Smooth muscle cell (in vitro differentiated cells): ENCODE results near the gene ARHGAP8. TPM values are rescaled to one million over a fixed set of nuclear protein-coding genes. Genes with fewer than 3 reads are reported as not detected.

Experiments
- DNase-seq: peaks from one replicate; lab custom pipeline; 2025; ENCODE audit not compliant: unreplicated experiment; lab: John Stamatoyannopoulos, UW
- H2AFZ ChIP-seq: fragments of 200-600 bp; sonication (generic); 2 replicates; pipeline ENCODE4 v1.6.0; 2016; ENCODE audit warnings: antibody characterized with exemption, low read depth, mild to moderate bottlenecking
- H3F3A ChIP-seq: fragments of 200-600 bp; sonication (generic); 2 replicates; pipeline ENCODE4 v1.6.0; 2017; ENCODE audit warnings: antibody characterized with exemption, low read depth
- H3K27ac ChIP-seq: fragments of 200-600 bp; sonication (generic); 2 replicates; pipeline ENCODE4 v1.5.1; 2016; ENCODE audit warnings: low read depth, mild to moderate bottlenecking
- H3K27me3 ChIP-seq: fragments of 200-600 bp; sonication (generic); 2 replicates; pipeline ENCODE4 v1.6.1; 2016; ENCODE audit warnings: low read depth, mild to moderate bottlenecking
- H3K36me3 ChIP-seq: fragments of 200-600 bp; sonication (generic); 2 replicates; pipeline ENCODE4 v1.5.1; 2016; ENCODE audit warnings: low read depth
- H3K4me1 ChIP-seq: fragments of 200-600 bp; sonication (generic); 2 replicates; pipeline ENCODE4 v1.5.1; 2016; ENCODE audit warnings: low read depth
- H3K4me2 ChIP-seq: fragments of 200-600 bp; sonication (generic); 2 replicates; pipeline ENCODE4 v1.6.0; 2016; ENCODE audit warnings: mild to moderate bottlenecking
- H3K4me3 ChIP-seq: fragments of 200-600 bp; sonication (generic); 2 replicates; pipeline ENCODE4 v1.5.1; 2016; ENCODE audit warnings: mild to moderate bottlenecking
- H3K79me2 ChIP-seq: fragments of 200-600 bp; sonication (generic); 2 replicates; pipeline ENCODE4 v1.6.0; 2016; ENCODE audit warnings: low read depth, mild to moderate bottlenecking
- H3K9ac ChIP-seq: fragments of 200-600 bp; sonication (generic); 2 replicates; pipeline ENCODE4 v1.6.0; 2016; ENCODE audit warnings: low read depth
- H3K9me3 ChIP-seq: fragments of 200-600 bp; sonication (generic); replicated peaks from 2 replicates; pipeline ENCODE4 v1.5.1; 2016; ENCODE audit warnings: low read depth
- H4K20me1 ChIP-seq: fragments of 200-600 bp; sonication (generic); 2 replicates; pipeline ENCODE4 v1.6.0; 2016; ENCODE audit warnings: low read depth
- WGBS: methylation state at CpG from one replicate; pipeline ENCODE4 v1.1.7; 2016; ENCODE audit warnings: low lambda C conversion rate; 5-methylcytosine and 5-hydroxymethylcytosine counted together
- polyA plus RNA-seq: library from polyadenylated mRNA; unstranded; fragments of >200 nt; fragmentation: Nextera tagmentation; extraction: Ambion mirVana; gene quantifications from 2 replicates; pipeline ENCODE4 v1.2.1, GENCODE V29; 2016
- total RNA-seq: library from RNA; depleted of rRNA; stranded (reverse); fragments of >200 nt; gene quantifications from 2 replicates; pipeline ENCODE4 v1.2.3, GENCODE V29; 2014
- TF ChIP-seq, protein P1 (sequence below): fragments of 200-600 bp; sonication (generic); IDR thresholded peaks from 2 replicates; pipeline ENCODE4 v1.5.1; 2017; ENCODE audit warnings: borderline replicate concordance, mild to moderate bottlenecking, antibody characterized with exemption; ENCODE audit not compliant: insufficient read depth, poor library complexity, severe bottlenecking

Gene ARHGAP8
- total and polyA plus RNA-seq, 2 experiments from 2014 or later = 5.8 to 11.4 TPM

DNA sequence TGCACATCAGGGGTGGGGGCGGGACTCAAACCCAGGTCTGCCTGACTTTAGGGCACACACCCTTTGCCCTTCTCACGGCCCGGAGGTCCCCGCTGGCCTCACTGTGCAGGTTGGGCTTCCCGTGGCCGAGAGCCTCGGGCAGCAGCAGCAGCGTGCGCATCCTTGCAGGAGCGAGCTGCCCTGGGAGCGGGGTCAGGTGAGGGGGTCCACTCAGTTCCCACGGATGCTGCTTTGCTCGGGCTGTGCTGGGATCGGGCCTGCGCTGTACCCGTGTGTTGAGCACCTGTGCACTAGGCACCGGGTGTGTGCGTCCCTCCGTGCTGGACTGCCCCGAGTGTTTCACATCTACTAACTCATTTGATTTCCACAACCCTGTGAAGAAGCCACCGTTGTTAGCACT lies 25.2 kb upstream of the ARHGAP8 start:
- WGBS = 97% methylated on average over 21 of the region's 21 CpGs
- DNase-seq = no peak
- Histone ChIP-seq H3F3A (no peaks in the 10 kb centered on the region), H3K4me3 (no peak overlapping the region), H3K9ac (no peak overlapping the region), H3K27ac (no peak overlapping the region), H3K27me3 (no peaks in the 10 kb centered on the region), H3K36me3 (no peaks in the 10 kb centered on the region), H3K9me3 (no peaks in the 10 kb centered on the region), H3K4me1 (no peaks in the 10 kb centered on the region), H4K20me1 (peaks cover 57% of the 10 kb centered on the region), H2AFZ (no peak overlapping the region), H3K4me2 (no peak overlapping the region), H3K79me2 (no peaks in the 10 kb centered on the region)
- TF ChIP-seq, protein P1, sequence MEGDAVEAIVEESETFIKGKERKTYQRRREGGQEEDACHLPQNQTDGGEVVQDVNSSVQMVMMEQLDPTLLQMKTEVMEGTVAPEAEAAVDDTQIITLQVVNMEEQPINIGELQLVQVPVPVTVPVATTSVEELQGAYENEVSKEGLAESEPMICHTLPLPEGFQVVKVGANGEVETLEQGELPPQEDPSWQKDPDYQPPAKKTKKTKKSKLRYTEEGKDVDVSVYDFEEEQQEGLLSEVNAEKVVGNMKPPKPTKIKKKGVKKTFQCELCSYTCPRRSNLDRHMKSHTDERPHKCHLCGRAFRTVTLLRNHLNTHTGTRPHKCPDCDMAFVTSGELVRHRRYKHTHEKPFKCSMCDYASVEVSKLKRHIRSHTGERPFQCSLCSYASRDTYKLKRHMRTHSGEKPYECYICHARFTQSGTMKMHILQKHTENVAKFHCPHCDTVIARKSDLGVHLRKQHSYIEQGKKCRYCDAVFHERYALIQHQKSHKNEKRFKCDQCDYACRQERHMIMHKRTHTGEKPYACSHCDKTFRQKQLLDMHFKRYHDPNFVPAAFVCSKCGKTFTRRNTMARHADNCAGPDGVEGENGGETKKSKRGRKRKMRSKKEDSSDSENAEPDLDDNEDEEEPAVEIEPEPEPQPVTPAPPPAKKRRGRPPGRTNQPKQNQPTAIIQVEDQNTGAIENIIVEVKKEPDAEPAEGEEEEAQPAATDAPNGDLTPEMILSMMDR = no peak

DNA sequence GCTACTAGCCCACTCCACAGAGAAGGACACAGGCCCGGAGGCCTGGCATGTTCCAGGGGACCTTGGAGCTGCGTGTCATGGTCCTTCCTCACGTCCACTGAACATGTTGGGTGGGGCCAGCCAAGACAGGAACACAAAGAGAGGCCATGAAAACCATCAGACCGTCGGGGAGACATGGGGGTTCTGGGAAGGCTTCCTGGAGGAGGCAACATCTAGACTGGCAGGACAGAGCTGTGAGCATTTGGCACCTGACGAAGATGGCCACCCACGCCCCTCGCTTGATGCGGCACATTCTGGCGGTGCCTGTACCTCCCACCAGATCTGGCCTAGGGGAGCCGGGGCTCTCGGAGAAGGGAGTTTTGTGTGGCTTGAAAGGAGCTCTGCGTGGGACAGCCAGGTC lies 24.7 kb upstream of the ARHGAP8 start:
- H3K27ac ChIP-seq = no peak overlapping the region
- no peak for DNase-seq
- H3K36me3 ChIP-seq = no peaks in the 10 kb centered on the region
- H3K4me1 ChIP-seq = no peaks in the 10 kb centered on the region
- H3K27me3 ChIP-seq = no peaks in the 10 kb centered on the region
- no peaks in the 10 kb centered on the region for H3F3A ChIP-seq
- no peak overlapping the region for H3K4me2 ChIP-seq
- WGBS = 90% methylated on average over 13 of the region's 13 CpGs
- H4K20me1 ChIP-seq = peaks cover 51% of the 10 kb centered on the region
- no peak overlapping the region for H3K9ac ChIP-seq
- TF ChIP-seq, protein P1 = no peak
- H3K79me2 ChIP-seq = no peaks in the 10 kb centered on the region
- H3K4me3 ChIP-seq = no peak overlapping the region
- H2AFZ ChIP-seq = no peak overlapping the region
- H3K9me3 ChIP-seq = no peaks in the 10 kb centered on the region

DNA sequence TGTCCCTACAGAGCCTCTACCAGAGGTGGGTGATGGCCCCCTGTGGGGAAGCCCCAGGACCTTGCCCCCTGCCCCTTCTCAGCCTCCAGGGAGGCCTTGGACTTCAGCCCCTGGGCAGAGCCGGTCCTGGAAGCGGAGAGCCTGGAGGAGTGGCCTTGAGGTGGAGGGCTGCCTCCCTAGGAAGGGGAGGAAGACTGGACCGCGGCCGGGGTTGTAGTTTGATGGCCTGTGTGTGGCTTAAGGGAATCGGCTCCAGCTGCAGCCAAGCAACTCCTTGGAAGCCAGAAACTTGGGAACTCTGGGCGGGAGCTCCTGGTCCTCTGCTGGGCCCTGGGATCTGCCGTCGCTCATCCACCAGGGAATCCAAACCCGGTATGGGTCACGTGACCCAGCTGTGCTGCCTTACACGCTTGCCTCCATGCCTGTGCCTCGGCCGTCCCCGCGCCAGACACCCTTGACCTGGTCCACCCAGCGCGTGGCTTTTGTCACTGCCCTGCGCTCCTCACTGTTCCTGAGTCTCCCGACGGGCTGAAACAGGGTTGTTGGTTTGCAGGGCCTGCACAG lies 23.5 kb upstream of the ARHGAP8 start:
- peaks cover 44% of the 10 kb centered on the region for H4K20me1 ChIP-seq
- H3F3A ChIP-seq = no peaks in the 10 kb centered on the region
- H3K4me1 ChIP-seq = no peaks in the 10 kb centered on the region
- H3K4me3 ChIP-seq = no peak overlapping the region
- no peaks in the 10 kb centered on the region for H3K36me3 ChIP-seq
- H3K27ac ChIP-seq = no peak overlapping the region
- H3K9me3 ChIP-seq = no peaks in the 10 kb centered on the region
- no peak for DNase-seq
- H3K79me2 ChIP-seq = no peaks in the 10 kb centered on the region
- H3K9ac ChIP-seq = no peak overlapping the region
- H3K4me2 ChIP-seq = no peak overlapping the region
- TF ChIP-seq, protein P1 = no peak
- H3K27me3 ChIP-seq = no peaks in the 10 kb centered on the region
- no peak overlapping the region for H2AFZ ChIP-seq
- 88% methylated on average over 21 of the region's 21 CpGs for WGBS

DNA sequence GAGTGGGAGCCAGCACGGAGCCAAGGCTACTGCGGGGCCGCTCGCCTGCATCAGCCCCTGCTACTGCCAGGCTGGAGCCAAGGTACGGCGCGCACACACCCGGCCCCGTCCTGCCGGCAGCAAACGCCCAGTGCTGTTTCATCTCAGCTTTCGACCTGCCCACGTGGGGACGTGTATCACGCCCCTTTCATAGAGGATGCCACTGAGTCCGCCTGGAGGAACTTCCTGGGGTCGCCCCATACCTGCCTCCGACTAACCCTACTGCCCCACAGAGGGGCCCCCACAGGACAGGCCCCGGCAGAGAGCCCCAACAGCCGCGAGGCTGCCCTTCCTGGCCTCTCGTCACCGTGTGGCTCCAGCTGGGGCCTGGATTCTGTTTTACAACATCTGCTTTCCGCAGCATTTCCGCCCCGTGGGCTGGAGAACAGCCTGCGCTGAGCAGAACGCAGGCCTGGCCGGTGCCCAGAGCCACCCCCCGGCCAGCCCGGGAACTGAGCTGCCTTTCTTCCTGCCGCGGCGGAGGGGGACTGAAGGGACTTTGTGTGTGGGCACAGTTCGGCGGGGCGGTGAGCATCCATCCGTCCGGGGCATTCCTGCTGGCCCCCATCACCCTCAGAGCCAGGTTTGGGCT lies 22.9 kb upstream of the ARHGAP8 start:
- Histone ChIP-seq H3K27me3 (no peaks in the 10 kb centered on the region), H3F3A (no peaks in the 10 kb centered on the region), H3K9ac (no peak overlapping the region), H3K27ac (no peak overlapping the region), H3K4me3 (no peak overlapping the region), H2AFZ (no peak overlapping the region), H3K4me1 (no peaks in the 10 kb centered on the region), H3K79me2 (no peaks in the 10 kb centered on the region), H3K36me3 (no peaks in the 10 kb centered on the region), H4K20me1 (peaks cover 41% of the 10 kb centered on the region), H3K9me3 (no peaks in the 10 kb centered on the region), H3K4me2 (no peak overlapping the region)
- DNase-seq = no peak
- WGBS = 61% methylated on average over 39 of the region's 39 CpGs
- TF ChIP-seq, protein P1 = peak; percentile 21
